Spinal cord (tissue), 10 donors: ENCODE measurements around the gene PIP5K1C. TPM values are rescaled to one million over a fixed set of nuclear protein-coding genes. Genes with fewer than 3 reads are reported as not detected.

Source experiments
- DNase-seq, 6 donors: peaks; one replicate each; pipeline versions ENCODE4 v3.0.0 to v3.0.0-alpha.2; 2013 to 2015; ENCODE audit warnings: low spot score in 6 of 6, low read depth in 4 of 6
- H3K27ac ChIP-seq: one replicate; pipeline ENCODE4 v1.5.1; 2013; ENCODE audit warnings: low read depth, low read length, control low read depth
- H3K27me3 ChIP-seq: one replicate; pipeline ENCODE4 v1.6.1; 2013; ENCODE audit warnings: low read length; ENCODE audit not compliant: control insufficient read depth, insufficient read depth
- H3K36me3 ChIP-seq: one replicate; pipeline ENCODE4 v1.6.1; 2013; ENCODE audit warnings: low read length; ENCODE audit not compliant: control insufficient read depth, insufficient read depth
- H3K4me1 ChIP-seq: one replicate; pipeline ENCODE4 v1.6.1; 2013; ENCODE audit warnings: low read length; ENCODE audit not compliant: control insufficient read depth, insufficient read depth
- H3K4me3 ChIP-seq: one replicate; pipeline ENCODE4 v1.5.1; 2013; ENCODE audit warnings: low read depth, low read length, control low read depth
- H3K9me3 ChIP-seq: one replicate; pipeline ENCODE4 v1.6.1; 2013; ENCODE audit warnings: low read length; ENCODE audit not compliant: control insufficient read depth, insufficient read depth
- WGBS: methylation state at CpG from one replicate; pipeline ENCODE4 v1.1.5; 2013; ENCODE audit warnings: missing lambda C conversion rate; ENCODE audit not compliant: insufficient coverage; 5-methylcytosine and 5-hydroxymethylcytosine counted together
- polyA plus RNA-seq, 2 donors: library from polyadenylated mRNA; unstranded; fragments of 120-200 nt; gene quantifications; one replicate each; pipeline ENCODE4 v1.2.1, GENCODE V29; 2013; ENCODE audit not compliant: insufficient read length in 2 of 2
- total RNA-seq, 2 donors: library from RNA; depleted of rRNA in 1 of 2; stranded (reverse); fragments of 120-200 nt in 1 of 2; fragments of >200 nt in 1 of 2; gene quantifications; one replicate each; pipeline versions ENCODE4 v1.2.3 to v1.2.4, GENCODE V29; 2013 to 2014
- donor health status: healthy.

PIP5K1C gene
- total and polyA plus RNA-seq, 4 donors = 25.4 to 91.1 (median 56.0) TPM

DNA sequence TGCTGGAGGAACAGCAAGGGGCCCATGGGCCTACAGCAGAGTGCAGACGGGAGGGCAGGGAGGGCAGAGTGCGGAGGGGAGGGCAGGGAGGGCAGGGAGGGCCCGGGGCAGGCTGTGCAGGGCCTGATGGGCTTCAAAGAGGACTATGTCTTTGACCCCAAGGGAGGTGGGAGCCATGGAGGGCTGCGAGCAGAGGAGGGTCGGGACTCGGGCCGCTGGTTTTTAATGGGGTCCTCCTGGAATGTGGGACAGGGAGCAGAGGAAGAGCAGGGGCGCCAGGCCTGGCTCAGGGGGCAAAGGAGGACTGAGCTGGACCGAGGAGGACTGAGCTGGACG, 3.6 kb downstream of the PIP5K1C start:
- H3K36me3 ChIP-seq = peaks cover 63% of the 10 kb centered on the region
- H3K4me1 ChIP-seq = peaks cover 49% of the 10 kb centered on the region
- no peaks in the 10 kb centered on the region for H3K27me3 ChIP-seq
- no peaks in the 10 kb centered on the region for H3K9me3 ChIP-seq
- no peak overlapping the region for H3K4me3 ChIP-seq
- 85% methylated on average over 8 of the region's 10 CpGs for WGBS
- no peak for DNase-seq
- H3K27ac ChIP-seq = no peak overlapping the region

DNA sequence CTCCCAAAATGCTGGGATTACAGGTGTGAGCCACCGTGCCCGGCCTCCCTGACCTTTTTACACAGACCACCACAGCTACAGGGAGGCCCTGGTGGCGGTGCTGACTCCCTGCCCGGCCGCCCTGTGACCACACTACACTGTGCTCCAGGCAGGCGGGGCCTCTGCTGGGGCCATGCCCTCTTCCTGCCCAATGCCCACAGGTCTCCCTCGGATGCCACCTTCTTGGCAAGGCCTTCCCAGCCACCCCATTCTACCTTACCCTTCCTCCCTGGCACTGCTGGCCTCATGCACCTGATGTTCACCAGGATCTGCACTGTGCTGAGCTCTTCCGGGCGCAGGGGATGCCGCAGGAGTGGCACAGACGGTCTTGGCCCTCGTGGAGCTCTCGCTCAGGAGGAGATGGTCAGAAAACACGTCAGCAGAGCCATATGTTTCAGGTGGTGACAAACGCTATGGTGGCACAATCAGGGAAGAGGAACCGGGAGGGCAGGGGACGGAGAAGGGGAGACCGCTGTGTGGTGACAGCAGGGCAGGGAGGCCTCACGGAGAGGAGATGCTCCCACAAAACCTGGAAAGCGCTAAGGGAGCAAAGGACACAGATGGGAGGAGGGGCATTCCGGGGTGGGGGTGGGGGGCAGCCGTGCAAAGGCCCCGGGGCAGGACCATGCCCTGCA, 4.1 kb downstream of the PIP5K1C start:
- Histone ChIP-seq H3K36me3 (peaks cover 67% of the 10 kb centered on the region), H3K4me1 (peaks cover 49% of the 10 kb centered on the region), H3K27me3 (no peaks in the 10 kb centered on the region), H3K4me3 (no peak overlapping the region), H3K9me3 (no peaks in the 10 kb centered on the region), H3K27ac (no peak overlapping the region)
- no peak for DNase-seq
- 92% methylated on average over 22 of the region's 23 CpGs for WGBS

DNA sequence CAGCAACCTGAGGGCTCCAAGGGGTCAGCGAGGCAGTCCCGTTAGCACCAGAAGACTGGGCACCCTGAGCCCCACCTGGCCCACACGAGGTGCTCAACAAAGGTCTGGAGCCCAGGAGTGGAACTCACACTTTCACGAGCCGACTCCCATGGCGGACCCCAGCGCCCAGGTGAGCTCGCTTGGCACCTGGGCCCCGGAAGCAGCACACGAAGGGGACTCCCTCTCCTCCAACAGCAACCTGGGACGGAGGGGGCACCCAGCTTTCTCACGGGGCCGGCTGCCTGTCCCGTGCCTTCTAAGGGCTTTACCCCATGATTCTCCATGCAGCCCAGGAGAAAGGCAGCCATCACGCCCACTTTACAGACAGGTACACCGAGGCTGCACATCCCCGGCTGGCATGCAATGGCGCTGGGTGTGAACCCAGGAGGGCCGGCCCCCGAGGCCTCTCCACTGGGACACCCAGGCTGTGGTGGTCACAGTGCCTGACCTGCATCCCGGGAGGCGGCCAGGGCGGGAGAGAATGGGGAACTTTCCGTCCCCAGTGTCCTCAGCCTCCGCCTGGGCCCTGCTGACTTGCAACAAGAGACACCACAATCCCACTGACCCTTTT, 5.0 kb downstream of the PIP5K1C start:
- Histone ChIP-seq H3K4me1 (peaks cover 44% of the 10 kb centered on the region), H3K27ac (no peak overlapping the region), H3K36me3 (peaks cover 73% of the 10 kb centered on the region), H3K9me3 (no peaks in the 10 kb centered on the region), H3K27me3 (no peaks in the 10 kb centered on the region), H3K4me3 (no peak overlapping the region)
- WGBS = 93% methylated on average over 24 of the region's 25 CpGs
- no peak for DNase-seq

DNA sequence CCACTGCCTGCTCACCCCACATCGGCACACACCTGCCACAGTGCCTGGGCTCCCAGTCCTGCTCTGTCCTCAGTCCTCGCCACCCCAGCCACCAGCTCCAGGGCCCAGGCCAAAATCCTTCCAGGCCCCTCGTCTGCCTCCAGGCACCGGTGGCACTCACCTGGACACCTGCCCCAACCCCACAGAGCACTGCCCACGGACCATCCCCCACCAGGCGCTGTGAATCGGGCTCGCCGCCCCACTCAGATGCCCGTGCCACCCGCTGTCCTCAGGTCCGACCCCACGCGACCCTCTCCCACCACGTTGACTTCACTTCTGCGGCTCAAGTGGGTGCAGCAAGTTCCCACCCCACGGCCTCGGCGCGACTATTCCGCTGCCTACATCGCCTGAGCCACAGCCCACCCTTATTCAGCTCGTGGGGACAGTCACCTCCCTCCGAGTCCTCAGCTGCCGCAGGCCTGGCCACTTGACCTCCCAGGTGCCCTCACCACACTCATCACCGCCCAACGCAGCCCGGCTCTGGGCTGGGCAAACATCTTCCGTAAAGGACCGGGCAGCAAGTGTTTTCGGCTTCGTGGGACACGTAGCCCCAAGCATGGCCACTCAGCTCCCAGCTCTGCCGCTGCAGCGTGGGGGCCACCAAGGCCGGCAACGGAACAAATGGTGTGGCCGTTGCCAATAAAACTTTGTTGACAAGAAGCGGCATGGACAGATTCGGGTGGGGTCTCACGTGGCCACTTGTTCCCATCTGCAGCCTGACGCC, 5.7 kb downstream of the PIP5K1C start:
- no peak overlapping the region for H3K27ac ChIP-seq
- H3K9me3 ChIP-seq = no peaks in the 10 kb centered on the region
- no peak overlapping the region for H3K4me3 ChIP-seq
- no peaks in the 10 kb centered on the region for H3K27me3 ChIP-seq
- WGBS = 87% methylated on average over 42 of the region's 42 CpGs
- H3K4me1 ChIP-seq = peaks cover 42% of the 10 kb centered on the region
- DNase-seq = no peak
- peaks cover 76% of the 10 kb centered on the region for H3K36me3 ChIP-seq

DNA sequence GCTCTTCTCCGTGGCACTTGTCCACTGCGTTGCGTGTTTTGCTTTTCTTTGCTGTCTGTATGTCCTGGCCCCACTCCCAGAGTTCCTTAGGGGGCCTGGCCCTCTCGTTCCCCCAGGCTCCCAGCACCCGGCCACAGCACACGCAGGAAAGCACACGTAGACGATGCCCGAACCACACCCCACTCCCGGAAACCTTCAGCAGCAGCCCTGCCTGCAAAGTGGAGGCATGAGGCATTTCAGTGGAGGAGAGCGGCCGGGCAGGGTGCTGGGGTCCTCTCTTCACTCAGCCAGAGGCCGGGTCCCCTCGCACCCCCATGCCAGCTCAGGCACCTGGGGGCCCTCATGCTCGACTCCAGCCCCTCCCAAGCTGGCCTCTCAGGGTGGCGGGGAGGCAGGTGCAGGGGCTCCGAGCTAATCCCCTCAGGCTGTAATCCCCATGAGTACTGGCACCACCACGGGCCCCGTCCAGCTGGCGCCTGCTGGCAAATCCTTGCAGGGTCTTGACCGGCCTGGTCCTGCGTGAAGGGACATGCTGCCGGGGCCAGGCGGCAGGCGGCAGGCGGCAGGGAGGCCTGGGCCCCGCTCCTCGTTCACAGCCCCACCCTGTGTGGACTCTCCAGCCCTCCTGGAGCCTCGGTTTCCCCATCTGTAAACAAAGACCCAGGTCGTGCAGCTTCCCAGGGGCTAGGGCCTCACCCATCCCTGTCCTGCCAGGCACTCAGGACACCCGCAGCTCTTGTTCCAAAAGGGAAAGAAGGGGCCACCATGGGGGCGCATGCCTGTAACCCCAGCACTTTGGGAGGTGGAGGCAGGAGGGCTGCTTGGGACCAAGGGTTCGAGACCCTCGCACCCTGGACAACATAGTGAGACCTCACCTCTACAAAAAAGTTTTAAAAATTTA, 7.0 kb downstream of the PIP5K1C start:
- peak in 1 of 6 donors; percentile 81 for DNase-seq
- no peaks in the 10 kb centered on the region for H3K9me3 ChIP-seq
- H3K4me3 ChIP-seq = no peak overlapping the region
- H3K27me3 ChIP-seq = no peaks in the 10 kb centered on the region
- peaks cover 34% of the 10 kb centered on the region for H3K4me1 ChIP-seq
- WGBS = 76% methylated on average over 27 of the region's 34 CpGs
- H3K36me3 ChIP-seq = peaks cover 77% of the 10 kb centered on the region
- peak overlapping the region; percentile 84 for H3K27ac ChIP-seq

- H3K4me1 ChIP-seq = peaks cover 34% of the 10 kb centered on the region
- no peaks in the 10 kb centered on the region for H3K27me3 ChIP-seq
- H3K27ac ChIP-seq = peak overlapping the region; percentile 84
- H3K4me3 ChIP-seq = no peak overlapping the region
- no peaks in the 10 kb centered on the region for H3K9me3 ChIP-seq
- H3K36me3 ChIP-seq = peaks cover 77% of the 10 kb centered on the region
- WGBS = 87% methylated on average over 25 of the region's 25 CpGs
- DNase-seq = no peak
Observed at GRCh38 chr19:3692141-3693024, 7.9 kb downstream of the PIP5K1C start.

- no peaks in the 10 kb centered on the region for H3K27me3 ChIP-seq
- H3K4me1 ChIP-seq = peaks cover 33% of the 10 kb centered on the region
- WGBS = 94% methylated on average over 13 of the region's 18 CpGs
- peak overlapping the region; percentile 7 for H3K27ac ChIP-seq
- peaks cover 72% of the 10 kb centered on the region for H3K36me3 ChIP-seq
- H3K9me3 ChIP-seq = no peaks in the 10 kb centered on the region
- DNase-seq = no peak
- H3K4me3 ChIP-seq = no peak overlapping the region
Observed at GRCh38 chr19:3691726-3692125, 8.5 kb downstream of the PIP5K1C start.

- H3K27ac ChIP-seq = peak overlapping the region; percentile 7
- peaks cover 71% of the 10 kb centered on the region for H3K36me3 ChIP-seq
- H3K4me1 ChIP-seq = peaks cover 33% of the 10 kb centered on the region
- H3K27me3 ChIP-seq = no peaks in the 10 kb centered on the region
- no peak for DNase-seq
- no peak overlapping the region for H3K4me3 ChIP-seq
- no peaks in the 10 kb centered on the region for H3K9me3 ChIP-seq
- WGBS = 84% methylated on average over 16 of the region's 16 CpGs
Observed at GRCh38 chr19:3691372-3691716, 8.9 kb downstream of the PIP5K1C start.
